NCI-H128 (cell line): Measurements from ENCODE around the gene FAM50A.

Experiments used
- DNase-seq: peaks from one replicate; lab custom pipeline; 2025; ENCODE audit not compliant: unreplicated experiment; lab: John Stamatoyannopoulos, UW

FAM50A gene

GRCh38 chrX:154463611-154464220 lies 19.8 kb downstream of the FAM50A start:
- no peak for DNase-seq

- DNase-seq, result no peak
Measured at GRCh38 chrX:154464806-154465365, 20.9 kb downstream of the FAM50A start.

- DNase-seq, result no peak
Measured at GRCh38 chrX:154465601-154466000, 21.7 kb downstream of the FAM50A start.

- DNase-seq, result no peak
Measured at GRCh38 chrX:154466036-154466435, 22.1 kb downstream of the FAM50A start.

- DNase-seq, result no peak
Measured at GRCh38 chrX:154466907-154467306, 23.0 kb downstream of the FAM50A start.

GRCh38 chrX:154467556-154467955 lies 23.6 kb downstream of the FAM50A start:
- no peak for DNase-seq

- no peak for DNase-seq
Measured at GRCh38 chrX:154468217-154468616, 24.3 kb downstream of the FAM50A start.

GRCh38 chrX:154469114-154469513 lies 25.2 kb downstream of the FAM50A start:
- DNase-seq, result no peak

GRCh38 chrX:154469880-154470279 lies 25.9 kb downstream of the FAM50A start:
- DNase-seq, result no peak

- DNase-seq, result no peak
Measured at GRCh38 chrX:154470434-154470833, 26.5 kb downstream of the FAM50A start.

- DNase-seq, result no peak
Measured at GRCh38 chrX:154470914-154471568, 27.1 kb downstream of the FAM50A start.

- no peak for DNase-seq
Measured at GRCh38 chrX:154471839-154472684, 28.1 kb downstream of the FAM50A start.

- DNase-seq, result no peak
Measured at GRCh38 chrX:154472685-154473632, 29.0 kb downstream of the FAM50A start.

GRCh38 chrX:154473683-154474082 lies 29.7 kb downstream of the FAM50A start:
- DNase-seq, result no peak

- no peak for DNase-seq
Measured at GRCh38 chrX:154476821-154477220, 32.9 kb downstream of the FAM50A start.

- no peak for DNase-seq
Measured at GRCh38 chrX:154477891-154478477, 34.0 kb downstream of the FAM50A start.

GRCh38 chrX:154478728-154479622 lies 35.0 kb downstream of the FAM50A start, which contains the start of gene LAGE3:
Gene LAGE3 (minus strand): TSS chrX:154479281. CDS start chrX:154478915, 366 bp downstream.
- DNase-seq, result peak; percentile 68

GRCh38 chrX:154481195-154481594 lies 37.3 kb downstream of the FAM50A start:
- no peak for DNase-seq
